Panc1 (cell line): ENCODE data around the gene CCDC73. TPM values are rescaled to one million over a fixed set of nuclear protein-coding genes. Genes with fewer than 3 reads are reported as not detected.

Source experiments
- ATAC-seq: fragments of 200-7000 bp; cut with Tn5 transposase; 2 replicates; pipeline ENCODE4 v1.9.1; 2020; ENCODE audit warnings: mild to moderate bottlenecking, moderate library complexity
- BruUV-seq: library from RNA; stranded (reverse); fragments of 400-500 nt; replicated peaks from 2 replicates; lab custom pipeline; 2021; lab: Mats Ljungman, UMichigan
- CTCF ChIA-PET: fragments of 300-600 bp; sonication (Branson Sonifier 250); formaldehyde crosslinking; loops from one replicate; lab custom pipeline; 2022; ENCODE audit warnings: antibody characterized with exemption; lab: Charles Lee
- POLR2A ChIA-PET: fragments of 300-600 bp; sonication (Branson Sonifier 250); formaldehyde crosslinking; loops from one replicate; lab custom pipeline; 2022; ENCODE audit warnings: antibody characterized with exemption; lab: Charles Lee
- DNase-seq: peaks from one replicate; pipeline ENCODE4 v3.0.0-alpha.2; 2010; ENCODE audit warnings: low read depth, low spot score
- H3K27ac ChIP-seq: 2 replicates; pipeline ENCODE4 v1.5.1; 2011; ENCODE audit warnings: mild to moderate bottlenecking, low read length, inconsistent platforms
- H3K27me3 ChIP-seq: fragments of 200-500 bp; sonication (Bioruptor generic); 2 replicates; pipeline ENCODE4 v1.6.0; 2014; ENCODE audit warnings: low read length, inconsistent platforms; ENCODE audit not compliant: control insufficient read depth, insufficient read depth
- H3K36me3 ChIP-seq: fragments of 200-500 bp; sonication (Bioruptor generic); 2 replicates; pipeline ENCODE4 v1.5.1; 2014; ENCODE audit warnings: inconsistent platforms, mild to moderate bottlenecking, low read length, moderate library complexity; ENCODE audit not compliant: control insufficient read depth, insufficient read depth
- H3K4me1 ChIP-seq: 2 replicates; pipeline ENCODE4 v1.5.1; 2011; ENCODE audit warnings: inconsistent platforms, mild to moderate bottlenecking, low read length, moderate library complexity; ENCODE audit not compliant: control insufficient read depth, insufficient read depth
- H3K4me3 ChIP-seq, 2 experiments: 2 replicates each; pipeline ENCODE4 v1.5.1; 2011 to 2012; ENCODE audit warnings: low read depth in 2 of 2, low read length in 2 of 2, mild to moderate bottlenecking in 2 of 2, inconsistent platforms in 1 of 2, moderate library complexity in 1 of 2
- H3K9me3 ChIP-seq: fragments of 200-500 bp; sonication (Bioruptor generic); 2 replicates; pipeline ENCODE4 v1.5.1; 2014; ENCODE audit warnings: low read depth, mild to moderate bottlenecking, inconsistent platforms, low read length, moderate library complexity; ENCODE audit not compliant: control insufficient read depth, insufficient read depth
- POLR2AphosphoS5 ChIP-seq: IDR thresholded peaks from 2 replicates; pipeline ENCODE4 v1.6.1; 2012; ENCODE audit warnings: mild to moderate bottlenecking, low read depth, low read length, moderate library complexity
- SIN3A ChIP-seq: IDR thresholded peaks from 2 replicates; pipeline ENCODE4 v1.6.1; 2012; ENCODE audit warnings: low read depth, mild to moderate bottlenecking, low read length, moderate library complexity, borderline replicate concordance; ENCODE audit not compliant: insufficient read depth
- TCF7L2 ChIP-seq: IDR thresholded peaks from 2 replicates; pipeline ENCODE4 v1.6.1; 2011; ENCODE audit warnings: mild to moderate bottlenecking, low read depth, low read length, inconsistent platforms
- in situ Hi-C: cut with HindIII; loops from 2 replicates; pipeline ENCODE4 v1.10.0; 2016; ENCODE audit warnings: low sequenced_read_pairs, low pct_unique_long_range_greater_than_20kb
- intact Hi-C: fragments of 100-400 bp; cut with micrococcal nuclease; formaldehyde crosslinking; loops from one replicate; pipeline ENCODE4 v1.10.0; 2022; ENCODE audit not compliant: unreplicated experiment
- total RNA-seq: library from RNA; stranded (reverse); gene quantifications from one replicate; pipeline ENCODE4 v1.2.1, GENCODE V29; 2021; ENCODE audit not compliant: unreplicated experiment
- TF ChIP-seq, protein P1 (sequence below), 2 experiments: IDR thresholded peaks; 2 replicates each; pipeline ENCODE4 v1.6.1; 2011 to 2012; ENCODE audit warnings: low read depth in 2 of 2, control low read depth in 1 of 2, low read length in 1 of 2, mild to moderate bottlenecking in 1 of 2, moderate library complexity in 1 of 2; ENCODE audit not compliant: insufficient read depth in 1 of 2
- TF ChIP-seq, protein P2 (sequence below): fragments of 450-650 bp; IDR thresholded peaks from 2 replicates; pipeline ENCODE4 v1.5.1; 2017; ENCODE audit warnings: mild to moderate bottlenecking

The CCDC73 gene
- total RNA-seq, 1 experiment from 2014 or later, result not detected

DNA sequence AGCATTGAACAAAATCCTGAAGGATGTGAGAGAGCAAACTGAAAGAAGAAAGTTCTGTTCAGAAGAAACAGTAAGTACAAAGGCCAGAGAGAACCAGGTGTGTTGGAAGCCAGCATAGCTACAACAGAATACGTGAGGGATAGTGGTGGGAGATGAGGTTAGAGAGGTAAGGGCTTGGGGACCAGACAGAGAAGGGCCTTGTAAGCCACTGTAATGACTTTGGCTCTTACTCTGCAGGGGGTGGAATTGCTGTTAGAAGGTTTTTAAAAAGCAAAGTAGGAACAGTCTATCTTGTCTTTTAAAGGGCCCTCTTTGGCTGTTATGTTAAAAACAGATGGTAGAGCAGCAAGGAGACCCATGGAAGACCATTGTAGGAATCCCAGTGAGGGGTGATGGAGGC is 39.5 kb upstream of the CCDC73 start:
- DNase-seq (no peak), ATAC-seq (no peak)
- Histone ChIP-seq H3K27me3 (peaks cover 3% of the 10 kb centered on the region), H3K36me3 (no peaks in the 10 kb centered on the region), H3K9me3 (no peaks in the 10 kb centered on the region), H3K4me1 (peaks cover 5% of the 10 kb centered on the region), H3K27ac (no peak overlapping the region), H3K4me3 (no peak overlapping the region)
- CTCF ChIA-PET, result no interaction called here
- TF ChIP-seq SIN3A (no peak), TCF7L2 (no peak), POLR2AphosphoS5 (no peak)
- TF ChIP-seq, protein P1, sequence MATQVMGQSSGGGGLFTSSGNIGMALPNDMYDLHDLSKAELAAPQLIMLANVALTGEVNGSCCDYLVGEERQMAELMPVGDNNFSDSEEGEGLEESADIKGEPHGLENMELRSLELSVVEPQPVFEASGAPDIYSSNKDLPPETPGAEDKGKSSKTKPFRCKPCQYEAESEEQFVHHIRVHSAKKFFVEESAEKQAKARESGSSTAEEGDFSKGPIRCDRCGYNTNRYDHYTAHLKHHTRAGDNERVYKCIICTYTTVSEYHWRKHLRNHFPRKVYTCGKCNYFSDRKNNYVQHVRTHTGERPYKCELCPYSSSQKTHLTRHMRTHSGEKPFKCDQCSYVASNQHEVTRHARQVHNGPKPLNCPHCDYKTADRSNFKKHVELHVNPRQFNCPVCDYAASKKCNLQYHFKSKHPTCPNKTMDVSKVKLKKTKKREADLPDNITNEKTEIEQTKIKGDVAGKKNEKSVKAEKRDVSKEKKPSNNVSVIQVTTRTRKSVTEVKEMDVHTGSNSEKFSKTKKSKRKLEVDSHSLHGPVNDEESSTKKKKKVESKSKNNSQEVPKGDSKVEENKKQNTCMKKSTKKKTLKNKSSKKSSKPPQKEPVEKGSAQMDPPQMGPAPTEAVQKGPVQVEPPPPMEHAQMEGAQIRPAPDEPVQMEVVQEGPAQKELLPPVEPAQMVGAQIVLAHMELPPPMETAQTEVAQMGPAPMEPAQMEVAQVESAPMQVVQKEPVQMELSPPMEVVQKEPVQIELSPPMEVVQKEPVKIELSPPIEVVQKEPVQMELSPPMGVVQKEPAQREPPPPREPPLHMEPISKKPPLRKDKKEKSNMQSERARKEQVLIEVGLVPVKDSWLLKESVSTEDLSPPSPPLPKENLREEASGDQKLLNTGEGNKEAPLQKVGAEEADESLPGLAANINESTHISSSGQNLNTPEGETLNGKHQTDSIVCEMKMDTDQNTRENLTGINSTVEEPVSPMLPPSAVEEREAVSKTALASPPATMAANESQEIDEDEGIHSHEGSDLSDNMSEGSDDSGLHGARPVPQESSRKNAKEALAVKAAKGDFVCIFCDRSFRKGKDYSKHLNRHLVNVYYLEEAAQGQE (IDR thresholded peaks at IDR 0.05; ENCODE audit: insufficient read depth in 1 of 2, low read depth in 2 of 2, low read length in 1 of 2), result no peak
- TF ChIP-seq, protein P2, sequence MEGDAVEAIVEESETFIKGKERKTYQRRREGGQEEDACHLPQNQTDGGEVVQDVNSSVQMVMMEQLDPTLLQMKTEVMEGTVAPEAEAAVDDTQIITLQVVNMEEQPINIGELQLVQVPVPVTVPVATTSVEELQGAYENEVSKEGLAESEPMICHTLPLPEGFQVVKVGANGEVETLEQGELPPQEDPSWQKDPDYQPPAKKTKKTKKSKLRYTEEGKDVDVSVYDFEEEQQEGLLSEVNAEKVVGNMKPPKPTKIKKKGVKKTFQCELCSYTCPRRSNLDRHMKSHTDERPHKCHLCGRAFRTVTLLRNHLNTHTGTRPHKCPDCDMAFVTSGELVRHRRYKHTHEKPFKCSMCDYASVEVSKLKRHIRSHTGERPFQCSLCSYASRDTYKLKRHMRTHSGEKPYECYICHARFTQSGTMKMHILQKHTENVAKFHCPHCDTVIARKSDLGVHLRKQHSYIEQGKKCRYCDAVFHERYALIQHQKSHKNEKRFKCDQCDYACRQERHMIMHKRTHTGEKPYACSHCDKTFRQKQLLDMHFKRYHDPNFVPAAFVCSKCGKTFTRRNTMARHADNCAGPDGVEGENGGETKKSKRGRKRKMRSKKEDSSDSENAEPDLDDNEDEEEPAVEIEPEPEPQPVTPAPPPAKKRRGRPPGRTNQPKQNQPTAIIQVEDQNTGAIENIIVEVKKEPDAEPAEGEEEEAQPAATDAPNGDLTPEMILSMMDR, result no peak
- intact Hi-C loops, result no loop called here
- in situ Hi-C loops, result no loop called here
- no TSS peak for BruUV-seq
- POLR2A ChIA-PET, result no interaction called here

DNA sequence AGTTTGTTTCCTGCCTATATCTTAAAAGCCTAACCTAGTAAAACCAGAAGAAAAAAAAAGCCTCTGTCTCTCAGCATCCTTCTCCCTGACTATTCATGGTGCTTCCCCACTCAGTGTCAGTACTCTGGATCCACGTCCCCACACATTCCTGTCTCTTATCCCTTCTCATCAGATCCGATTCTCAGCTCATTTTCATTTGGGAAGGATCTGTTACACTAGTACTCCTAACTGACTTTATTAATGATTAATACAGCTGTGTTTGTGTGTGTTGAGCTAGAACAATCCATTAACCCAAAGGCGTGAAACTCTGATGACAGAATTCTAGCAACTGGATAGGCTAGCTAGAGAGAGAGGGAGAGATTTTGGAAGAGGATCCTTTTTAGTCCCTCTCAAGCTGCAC is 36.8 kb upstream of the CCDC73 start:
- H3K27ac ChIP-seq, result no peak overlapping the region
- intact Hi-C loops, result no loop called here
- ChIA-PET CTCF (no interaction called here), POLR2A (no interaction called here)
- in situ Hi-C loops, result no loop called here
- ATAC-seq (no peak), DNase-seq (no peak)
- H3K4me1 ChIP-seq, result peaks cover 7% of the 10 kb centered on the region
- TF ChIP-seq POLR2AphosphoS5 (no peak), SIN3A (no peak), TCF7L2 (no peak)
- TF ChIP-seq, protein P2, result no peak
- TF ChIP-seq, protein P1 (IDR thresholded peaks at IDR 0.05; ENCODE audit: insufficient read depth in 1 of 2, low read depth in 2 of 2, low read length in 1 of 2), result no peak
- BruUV-seq, result no TSS peak
- peaks cover 5% of the 10 kb centered on the region for H3K27me3 ChIP-seq
- H3K9me3 ChIP-seq, result no peaks in the 10 kb centered on the region
- H3K4me3 ChIP-seq, result no peak overlapping the region
- no peaks in the 10 kb centered on the region for H3K36me3 ChIP-seq
